IMR-90 (cell line): ENCODE results near the gene APP. TPM values are rescaled to one million over a fixed set of nuclear protein-coding genes. Genes with fewer than 3 reads are reported as not detected.

Experiments used
- ATAC-seq: fragments of 200-7000 bp; cut with Tn5 transposase; 2 replicates; pipeline ENCODE4 v1.9.1; 2020; ENCODE audit warnings: low read depth, mild to moderate bottlenecking, moderate library complexity
- BruUV-seq: library from RNA; stranded (reverse); fragments of 400-500 nt; replicated peaks from 2 replicates; lab custom pipeline; 2021; lab: Mats Ljungman, UMichigan
- CTCF ChIA-PET: fragments of 300-600 bp; formaldehyde crosslinking; extraction: SDS; loops from one replicate; lab custom pipeline; 2021; ENCODE audit warnings: antibody characterized with exemption; lab: Yijun Ruan, JAX
- POLR2A ChIA-PET: fragments of 300-600 bp; sonication (Branson Sonifier 250); formaldehyde crosslinking; loops from one replicate; lab custom pipeline; 2022; ENCODE audit warnings: antibody characterized with exemption; ENCODE audit not compliant: unreplicated experiment; lab: Charles Lee
- DNase-seq: peaks from one replicate; pipeline ENCODE4 v3.0.0; 2013
- H2AFZ ChIP-seq: replicated peaks from 2 replicates; pipeline ENCODE3; 2013; ENCODE audit warnings: low read length, mild to moderate bottlenecking; ENCODE audit not compliant: poor library complexity
- H2AK5ac ChIP-seq: 2 replicates; pipeline ENCODE4 v1.6.1; 2013; ENCODE audit warnings: low read depth, low read length, inconsistent platforms
- H2AK9ac ChIP-seq: replicated peaks from 2 replicates; pipeline ENCODE3; 2013; ENCODE audit warnings: mild to moderate bottlenecking, low read depth, low read length, moderate library complexity; ENCODE audit not compliant: poor library complexity
- H2BK120ac ChIP-seq: 2 replicates; pipeline ENCODE4 v1.6.1; 2013; ENCODE audit warnings: low read depth, low read length, inconsistent platforms
- H2BK15ac ChIP-seq: 3 replicates; pipeline ENCODE4 v1.6.1; 2013; ENCODE audit warnings: low read depth, low read length, inconsistent platforms
- H2BK20ac ChIP-seq: 2 replicates; pipeline ENCODE4 v1.6.1; 2013; ENCODE audit warnings: low read depth, mild to moderate bottlenecking, inconsistent platforms, low read length, moderate library complexity
- H2BK5ac ChIP-seq: 2 replicates; pipeline ENCODE4 v1.6.1; 2013; ENCODE audit warnings: mild to moderate bottlenecking, low read depth, low read length, inconsistent platforms; ENCODE audit not compliant: poor library complexity, severe bottlenecking
- H3K14ac ChIP-seq: replicated peaks from 2 replicates; pipeline ENCODE4 v1.6.1; 2013; ENCODE audit warnings: low read depth, low read length, inconsistent platforms
- H3K18ac ChIP-seq: 2 replicates; pipeline ENCODE4 v1.6.1; 2013; ENCODE audit warnings: low read depth, low read length, control low read depth
- H3K23ac ChIP-seq: 2 replicates; pipeline ENCODE4 v1.6.1; 2013; ENCODE audit warnings: low read depth, low read length, inconsistent platforms
- H3K27ac ChIP-seq: 2 replicates; pipeline ENCODE4 v1.5.1; 2013; ENCODE audit warnings: mild to moderate bottlenecking, control low read depth, low read length; ENCODE audit not compliant: insufficient read depth
- H3K27me3 ChIP-seq: 2 replicates; pipeline ENCODE4 v1.6.1; 2013; ENCODE audit warnings: low read length; ENCODE audit not compliant: control insufficient read depth, insufficient read depth
- H3K36me3 ChIP-seq: 2 replicates; pipeline ENCODE4 v1.6.1; 2013; ENCODE audit warnings: low read length, mixed read lengths; ENCODE audit not compliant: control insufficient read depth, insufficient read depth
- H3K4ac ChIP-seq: 2 replicates; pipeline ENCODE4 v1.6.1; 2013; ENCODE audit warnings: low read depth, low read length, inconsistent platforms
- H3K4me1 ChIP-seq: 2 replicates; pipeline ENCODE4 v1.6.1; 2013; ENCODE audit warnings: low read length, mixed read lengths; ENCODE audit not compliant: control insufficient read depth, insufficient read depth
- H3K4me2 ChIP-seq: 2 replicates; pipeline ENCODE4 v1.6.1; 2013; ENCODE audit warnings: low read depth, mild to moderate bottlenecking, control low read depth, low read length, moderate library complexity
- H3K4me3 ChIP-seq: 2 replicates; pipeline ENCODE4 v1.5.1; 2013; ENCODE audit warnings: low read depth, mild to moderate bottlenecking, control low read depth, low read length, moderate library complexity; ENCODE audit not compliant: insufficient read depth
- H3K56ac ChIP-seq: 2 replicates; pipeline ENCODE4 v1.6.1; 2013; ENCODE audit warnings: low read length, inconsistent platforms; ENCODE audit not compliant: insufficient read depth; ENCODE audit errors: extremely low read depth
- H3K79me1 ChIP-seq, 2 experiments: 2 replicates each; pipeline ENCODE4 v1.6.1; 2013; ENCODE audit warnings: low read length in 2 of 2, inconsistent platforms in 1 of 2, low read depth in 1 of 2
- H3K9ac ChIP-seq: 2 replicates; pipeline ENCODE4 v1.6.1; 2013; ENCODE audit warnings: low read depth, low read length, control low read depth
- H3K9me1 ChIP-seq: 2 replicates; pipeline ENCODE4 v1.6.1; 2013; ENCODE audit warnings: low read length, inconsistent platforms; ENCODE audit not compliant: insufficient read depth
- H3K9me3 ChIP-seq: 2 replicates; pipeline ENCODE4 v1.6.1; 2013; ENCODE audit warnings: low read length; ENCODE audit not compliant: control insufficient read depth, insufficient read depth
- H4K20me1 ChIP-seq: 2 replicates; pipeline ENCODE4 v1.6.1; 2013; ENCODE audit warnings: low read length, inconsistent platforms; ENCODE audit not compliant: insufficient read depth
- H4K5ac ChIP-seq: 2 replicates; pipeline ENCODE4 v1.6.1; 2013; ENCODE audit warnings: mild to moderate bottlenecking, low read depth, low read length, control low read depth
- H4K8ac ChIP-seq, 2 experiments: 2 replicates each; pipeline ENCODE4 v1.6.1; 2013; ENCODE audit warnings: low read depth in 2 of 2, low read length in 2 of 2, control low read depth in 1 of 2, inconsistent platforms in 1 of 2
- H4K91ac ChIP-seq: 2 replicates; pipeline ENCODE4 v1.6.1; 2013; ENCODE audit warnings: low read depth, low read length, inconsistent platforms; ENCODE audit not compliant: insufficient read depth
- CHD1 ChIP-seq: IDR thresholded peaks from 2 replicates; pipeline ENCODE4 v1.6.1; 2012; ENCODE audit warnings: low read depth, low read length, improper control_type of control experiment
- MAZ ChIP-seq: IDR thresholded peaks from 2 replicates; pipeline ENCODE4 v1.6.1; 2012; ENCODE audit warnings: low read depth, mild to moderate bottlenecking, low read length, improper control_type of control experiment, moderate library complexity, borderline replicate concordance
- WGBS, 2 experiments: methylation state at CpG; one replicate each; pipeline versions ENCODE4 v1.1.5 to v1.1.7; 2013; ENCODE audit warnings: missing lambda C conversion rate in 2 of 2; ENCODE audit not compliant: insufficient read length in 1 of 2; ENCODE audit errors: extremely low coverage in 2 of 2; 5-methylcytosine and 5-hydroxymethylcytosine counted together
- dilution Hi-C: fragments of 300-500 bp; cut with HindIII; formaldehyde crosslinking; loops from one replicate; pipeline ENCODE4 v1.14.3; 2018; ENCODE audit warnings: low sequenced_read_pairs; ENCODE audit not compliant: unreplicated experiment
- in situ Hi-C: fragments of 300-500 bp; cut with MboI; formaldehyde crosslinking; loops from 3 replicates; pipeline ENCODE4 v1.14.3; 2019; ENCODE audit warnings: low sequenced_read_pairs, inconsistent platforms, mixed read lengths
- intact Hi-C: fragments of 100-400 bp; cut with micrococcal nuclease; formaldehyde crosslinking; loops from 2 replicates; pipeline ENCODE4 v1.10.0; 2022
- polyA plus RNA-seq, 3 experiments: library from polyadenylated mRNA; depleted of rRNA; stranded (reverse); fragments of >200 nt; gene quantifications; 2 replicates each; pipeline ENCODE4 v1.2.3, GENCODE V29; 2012; ENCODE audit warnings: low replicate concordance in 1 of 3
- total RNA-seq: library from RNA; depleted of rRNA; stranded (reverse); fragments of >200 nt; gene quantifications from 2 replicates; pipeline ENCODE4 v1.2.3, GENCODE V29; 2012
- TF ChIP-seq, protein P1 (sequence below): conservative IDR thresholded peaks from 2 replicates; pipeline ENCODE4 v1.5.1; 2012; ENCODE audit warnings: mild to moderate bottlenecking, low read depth, low read length, improper control_type of control experiment

Gene APP
- total and polyA plus RNA-seq, 2 of the 4 experiments (the other 2 are of a cell fraction), result 191 to 530 TPM

DNA sequence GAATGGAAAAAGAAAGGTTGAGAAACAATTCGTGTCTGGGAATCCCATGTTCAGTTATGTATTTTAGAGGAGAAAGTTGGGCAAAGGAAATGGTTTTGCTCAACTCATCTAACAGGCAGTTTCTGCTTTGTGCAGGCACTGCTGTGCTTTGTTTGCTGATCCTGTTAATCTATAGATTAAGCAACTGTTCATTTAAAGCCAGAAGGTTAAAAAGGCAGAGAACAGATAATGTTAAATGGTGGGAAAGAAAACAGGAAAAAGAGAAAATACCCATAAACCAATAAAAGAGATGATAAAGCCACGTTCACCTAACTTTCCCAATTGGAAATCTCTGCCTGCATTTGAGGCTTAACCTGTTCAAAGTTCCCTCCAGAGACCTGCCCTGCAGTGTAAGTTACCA, 70.0 kb downstream of the APP start:
- H3K4ac ChIP-seq, result no peak overlapping the region
- peak overlapping the region; percentile 23; the same call in 1 of the 2 replicates for H3K14ac ChIP-seq
- H2BK120ac ChIP-seq, result peak overlapping the region; percentile 27; the same call in 1 of the 2 replicates
- H2AK9ac ChIP-seq, result no peak overlapping the region
- no peak overlapping the region for H4K5ac ChIP-seq
- BruUV-seq, result no TSS peak
- H2BK20ac ChIP-seq, result no peak overlapping the region
- H3K36me3 ChIP-seq, result peaks cover 4% of the 10 kb centered on the region
- no peak overlapping the region for H2BK5ac ChIP-seq
- 0 out of 2 replicates have a peak, but pooled peaks cover under 1% of the 10 kb centered on the region for H3K9me1 ChIP-seq
- dilution Hi-C loops (no loop called here), intact Hi-C loops (no loop called here), in situ Hi-C loops (no loop called here)
- H3K56ac ChIP-seq, result no peak overlapping the region
- ChIA-PET POLR2A (no interaction called here), CTCF (no interaction called here)
- H2BK15ac ChIP-seq, result no peak overlapping the region
- no CpG with 5 or more reads among the region's 2 CpGs for WGBS, 2 experiments
- H4K91ac ChIP-seq, result no peak overlapping the region
- no peak overlapping the region for H3K18ac ChIP-seq
- H3K23ac ChIP-seq, result 0 out of 2 replicates have a peak overlapping the region, but pooled peaks have one; percentile 10
- no peak overlapping the region for H3K9ac ChIP-seq
- H2AK5ac ChIP-seq, result no peak overlapping the region
- no peaks in the 10 kb centered on the region for H3K27me3 ChIP-seq
- ATAC-seq (no peak), DNase-seq (no peak)
- no peak overlapping the region for H3K4me2 ChIP-seq
- H4K8ac ChIP-seq, result peak overlapping the region in 1 of 2 experiments; percentile 40; a peak in 1 of 4 replicates
- H3K4me1 ChIP-seq, result no peaks in the 10 kb centered on the region; the same call in 1 of the 2 replicates
- peaks cover 17 to 56% of the 10 kb centered on the region in 2 experiments for H3K79me1 ChIP-seq
- no peak overlapping the region for H2AFZ ChIP-seq
- H3K9me3 ChIP-seq, result no peaks in the 10 kb centered on the region
- peaks cover 20% of the 10 kb centered on the region; the same call in 1 of the 2 replicates for H4K20me1 ChIP-seq
- TF ChIP-seq, protein P1, sequence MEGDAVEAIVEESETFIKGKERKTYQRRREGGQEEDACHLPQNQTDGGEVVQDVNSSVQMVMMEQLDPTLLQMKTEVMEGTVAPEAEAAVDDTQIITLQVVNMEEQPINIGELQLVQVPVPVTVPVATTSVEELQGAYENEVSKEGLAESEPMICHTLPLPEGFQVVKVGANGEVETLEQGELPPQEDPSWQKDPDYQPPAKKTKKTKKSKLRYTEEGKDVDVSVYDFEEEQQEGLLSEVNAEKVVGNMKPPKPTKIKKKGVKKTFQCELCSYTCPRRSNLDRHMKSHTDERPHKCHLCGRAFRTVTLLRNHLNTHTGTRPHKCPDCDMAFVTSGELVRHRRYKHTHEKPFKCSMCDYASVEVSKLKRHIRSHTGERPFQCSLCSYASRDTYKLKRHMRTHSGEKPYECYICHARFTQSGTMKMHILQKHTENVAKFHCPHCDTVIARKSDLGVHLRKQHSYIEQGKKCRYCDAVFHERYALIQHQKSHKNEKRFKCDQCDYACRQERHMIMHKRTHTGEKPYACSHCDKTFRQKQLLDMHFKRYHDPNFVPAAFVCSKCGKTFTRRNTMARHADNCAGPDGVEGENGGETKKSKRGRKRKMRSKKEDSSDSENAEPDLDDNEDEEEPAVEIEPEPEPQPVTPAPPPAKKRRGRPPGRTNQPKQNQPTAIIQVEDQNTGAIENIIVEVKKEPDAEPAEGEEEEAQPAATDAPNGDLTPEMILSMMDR, result no peak
- TF ChIP-seq CHD1 (no peak), MAZ (no peak)
- H3K27ac ChIP-seq, result no peak overlapping the region
- H3K4me3 ChIP-seq, result no peak overlapping the region
